SHP77 treated with DMSO at 0.1 percent for 48 hours (cell line): ENCODE measurements around the gene SOAT2.

Source experiments
- DNase-seq: peaks from one replicate; lab custom pipeline; 2025; lab: John Stamatoyannopoulos, UW

The SOAT2 gene

DNA sequence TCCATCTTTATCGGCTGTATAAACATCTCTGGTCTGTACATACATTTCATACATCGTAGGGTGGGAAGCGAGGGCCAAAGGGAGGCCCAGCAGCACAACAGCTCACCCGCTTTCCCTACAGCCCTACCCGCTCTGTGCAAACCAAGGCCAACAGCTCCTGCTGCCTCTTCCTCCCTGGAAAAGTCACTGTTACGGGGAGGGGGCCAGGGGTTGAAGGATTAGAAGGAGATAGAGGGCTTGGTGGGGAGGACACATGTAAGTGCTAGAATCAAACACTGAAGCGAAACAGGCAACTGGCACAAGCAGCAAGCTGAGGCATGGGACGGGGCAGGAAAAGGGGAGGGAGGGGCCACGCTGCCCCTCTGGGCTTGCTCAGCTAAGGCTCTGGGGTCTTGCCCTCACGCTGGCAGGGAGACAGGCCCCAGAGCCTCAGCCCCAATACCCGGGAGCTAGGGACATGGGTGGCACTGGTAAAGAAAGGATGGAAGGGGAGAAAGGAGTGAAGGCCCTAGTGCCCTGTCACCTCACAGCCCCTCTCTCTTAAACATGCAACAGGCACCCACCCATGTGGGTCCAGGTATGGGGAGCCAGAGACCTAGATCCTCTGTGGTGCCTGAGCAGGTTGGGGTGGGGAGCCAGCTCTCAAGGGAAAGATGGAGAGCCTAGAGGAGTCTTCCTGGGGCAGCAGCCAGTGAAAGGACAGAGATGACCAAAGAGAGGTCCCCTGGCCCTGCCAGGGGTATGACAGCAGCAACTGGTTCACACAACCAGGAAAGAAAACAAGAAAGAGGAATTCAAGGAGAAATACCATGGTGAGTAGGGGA lies 38.5 kb upstream of the SOAT2 start:
- DNase-seq, result no peak

DNA sequence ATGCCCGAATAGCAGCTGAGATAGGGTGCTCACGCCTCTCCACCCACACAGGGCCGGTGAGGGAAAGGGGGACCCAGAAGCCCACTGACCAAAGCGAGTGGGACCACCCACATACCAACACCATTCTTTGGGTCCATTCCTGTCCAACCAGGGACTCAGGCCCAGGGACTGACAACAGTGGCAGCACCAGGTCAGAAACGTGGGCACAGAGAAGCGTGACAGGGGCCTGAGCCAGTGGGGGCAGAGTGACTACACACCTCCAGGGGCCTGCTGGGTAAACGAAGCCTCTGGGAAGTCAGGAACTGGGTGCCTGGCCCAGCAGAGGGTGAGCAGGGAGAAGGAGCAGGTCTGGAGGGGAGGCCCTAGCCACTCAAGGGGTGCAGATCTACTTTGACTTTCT lies 37.8 kb upstream of the SOAT2 start:
- DNase-seq, result no peak

DNA sequence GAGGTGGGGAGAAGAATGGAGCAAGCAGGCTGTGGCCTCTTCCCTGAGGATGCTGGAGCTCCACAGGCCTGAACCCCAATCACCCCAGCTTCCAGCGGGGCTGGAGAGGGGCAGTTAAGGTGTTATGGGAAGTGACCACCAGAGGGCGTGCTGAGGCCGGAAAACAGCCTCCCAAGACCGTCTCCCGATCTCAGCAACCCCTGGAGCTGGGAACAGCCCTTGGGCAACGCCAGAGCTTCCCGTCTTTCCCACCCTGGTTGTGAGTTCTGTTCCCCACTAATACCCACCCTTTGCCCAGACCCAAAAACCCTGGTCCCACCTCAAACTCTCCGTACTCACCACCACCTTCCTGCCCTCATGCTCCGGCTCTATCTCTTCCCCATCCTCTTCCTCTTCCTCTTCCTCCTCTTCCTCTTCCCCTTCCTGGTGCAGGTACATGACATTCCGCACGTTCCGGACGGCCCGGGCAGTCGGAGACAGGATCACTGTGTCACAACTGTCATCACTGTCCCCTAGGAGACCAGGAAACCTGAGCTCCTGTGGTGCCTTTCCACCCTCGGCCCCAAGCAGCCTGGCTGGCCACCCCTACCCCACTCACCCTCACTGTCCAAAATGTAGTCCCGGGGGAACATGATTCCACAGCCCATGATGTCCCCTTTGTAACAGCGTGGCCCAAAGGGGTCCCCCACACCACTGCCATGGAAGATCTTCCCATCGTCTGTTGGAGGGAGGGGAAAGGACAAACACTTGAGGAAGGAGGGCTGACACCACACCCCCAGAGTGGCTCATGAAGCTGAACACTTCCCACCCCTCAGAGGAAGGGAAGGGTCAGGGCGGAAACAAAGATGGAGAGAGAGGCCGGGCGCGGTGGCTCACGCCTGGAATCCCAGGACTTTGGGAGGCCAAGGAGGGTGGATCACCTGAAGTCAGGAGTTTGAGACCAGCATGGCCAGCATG lies 37.0 kb upstream of the SOAT2 start:
- DNase-seq, result peak; percentile 48

DNA sequence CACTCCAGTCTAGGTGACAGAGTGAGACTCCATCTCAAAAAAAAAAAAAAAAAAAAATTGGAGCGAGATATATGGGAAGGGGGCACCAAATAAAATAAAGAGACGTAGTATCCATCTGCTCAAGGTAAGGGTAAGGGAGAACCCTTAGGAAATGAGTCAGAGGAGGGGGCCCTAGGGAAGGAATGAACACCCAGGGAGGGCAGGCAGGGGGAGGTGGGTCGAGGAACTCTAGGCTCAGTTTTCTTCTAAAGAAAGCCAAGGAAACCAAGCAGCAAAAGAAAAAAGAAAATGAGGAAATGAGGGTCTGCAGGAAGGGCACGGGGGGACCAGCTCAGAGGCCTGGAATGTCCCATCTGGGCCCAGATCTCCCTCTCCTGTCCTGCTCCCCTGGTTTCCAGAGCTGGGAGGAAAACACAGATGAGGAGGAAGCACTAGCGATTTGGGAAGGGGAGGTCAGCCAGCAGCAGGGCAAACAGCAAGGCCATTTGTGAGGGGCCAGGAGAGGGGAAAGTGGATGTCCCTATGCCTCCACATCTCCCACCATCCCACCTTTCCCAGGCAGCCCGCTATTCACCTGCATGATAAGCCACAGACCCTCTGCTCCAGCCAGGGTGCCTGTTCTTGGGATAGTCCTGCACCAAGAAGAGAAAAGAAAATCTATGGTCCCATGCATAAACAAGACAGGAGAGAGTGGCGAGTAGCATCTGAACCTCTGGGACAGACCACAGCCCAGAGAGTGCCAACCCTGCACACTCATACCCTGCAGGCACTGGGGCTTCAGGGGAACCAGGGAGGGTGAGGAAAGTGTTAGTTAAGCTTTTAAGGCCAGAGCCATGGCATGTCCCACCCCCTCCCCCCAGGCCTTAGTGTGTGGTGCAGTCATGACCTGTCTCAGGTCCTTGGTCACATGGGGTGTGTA lies 36.0 kb upstream of the SOAT2 start:
- no peak for DNase-seq

DNA sequence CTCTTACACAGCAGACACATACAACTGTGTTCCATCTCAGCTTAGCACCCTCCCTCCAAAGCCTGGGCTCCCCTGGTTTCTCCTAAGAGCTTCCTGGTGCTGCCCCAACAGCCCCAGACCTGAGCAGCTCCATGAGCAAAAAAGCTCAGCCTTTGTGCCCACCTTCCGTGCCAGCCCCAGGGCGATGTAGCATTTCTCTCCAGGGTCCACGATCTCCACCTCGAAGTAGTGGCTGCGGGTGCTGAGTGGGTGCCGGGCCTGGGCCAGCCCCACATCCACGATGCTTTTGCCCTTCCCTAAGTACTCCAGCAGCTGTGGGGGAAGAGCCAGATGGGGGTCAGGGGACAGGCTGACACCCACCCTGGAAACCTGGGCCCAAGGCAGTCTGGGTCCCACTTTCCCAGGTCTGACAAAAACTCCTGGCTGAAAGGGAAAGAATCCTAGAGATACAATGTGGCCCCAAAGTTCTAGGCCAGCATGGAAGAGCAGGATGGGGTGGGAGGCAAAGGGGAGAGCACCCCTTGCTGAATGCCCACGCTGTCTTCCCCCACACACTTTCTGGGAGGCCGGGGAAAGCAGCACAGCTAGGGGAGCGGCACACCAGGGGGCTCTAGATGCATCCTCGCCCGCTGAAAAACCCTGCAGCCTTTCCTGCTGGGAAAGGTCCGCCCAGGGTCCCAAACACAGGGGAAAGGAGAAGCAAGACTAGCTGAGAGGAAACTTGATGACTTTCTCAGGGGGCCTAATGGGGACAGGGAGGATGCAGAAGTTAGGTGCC lies 35.1 kb upstream of the SOAT2 start:
- no peak for DNase-seq

DNA sequence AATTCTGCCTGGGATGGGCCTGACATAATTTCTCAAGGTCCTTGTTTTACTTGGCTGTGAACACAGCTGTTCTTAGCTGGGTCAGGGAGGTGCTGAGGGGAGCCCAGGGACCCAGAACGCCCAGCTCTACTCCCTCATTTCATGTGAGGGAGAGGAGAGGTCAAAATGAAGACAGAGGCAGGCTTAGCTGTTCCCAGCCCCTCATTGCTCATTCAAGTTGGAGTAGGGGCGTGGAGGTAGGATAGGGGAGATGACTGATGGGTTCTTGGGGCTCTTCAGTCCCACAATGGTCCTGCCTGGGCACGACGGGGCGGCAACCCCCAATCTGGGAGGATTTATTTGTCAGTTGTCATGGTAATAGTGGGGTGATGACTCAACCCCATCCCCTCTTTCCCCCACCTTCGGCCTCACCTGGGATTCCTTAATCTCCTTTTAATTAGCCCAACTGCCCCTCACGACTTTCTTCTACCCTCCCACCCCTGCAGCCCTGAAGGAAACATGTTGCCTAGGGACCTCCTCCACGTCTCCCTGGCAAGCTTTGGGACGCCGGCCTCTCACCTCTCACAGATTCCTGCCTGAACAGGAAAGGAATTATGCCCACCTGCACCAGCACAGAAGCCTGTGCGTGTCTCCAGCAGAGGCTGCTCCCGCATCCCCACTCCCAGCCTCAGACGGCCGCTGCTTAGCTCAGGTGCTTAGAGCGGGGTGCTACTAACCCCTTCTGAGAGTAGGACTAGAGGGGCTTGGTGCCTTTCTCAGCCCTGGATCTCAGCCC lies 34.3 kb upstream of the SOAT2 start:
- no peak for DNase-seq

DNA sequence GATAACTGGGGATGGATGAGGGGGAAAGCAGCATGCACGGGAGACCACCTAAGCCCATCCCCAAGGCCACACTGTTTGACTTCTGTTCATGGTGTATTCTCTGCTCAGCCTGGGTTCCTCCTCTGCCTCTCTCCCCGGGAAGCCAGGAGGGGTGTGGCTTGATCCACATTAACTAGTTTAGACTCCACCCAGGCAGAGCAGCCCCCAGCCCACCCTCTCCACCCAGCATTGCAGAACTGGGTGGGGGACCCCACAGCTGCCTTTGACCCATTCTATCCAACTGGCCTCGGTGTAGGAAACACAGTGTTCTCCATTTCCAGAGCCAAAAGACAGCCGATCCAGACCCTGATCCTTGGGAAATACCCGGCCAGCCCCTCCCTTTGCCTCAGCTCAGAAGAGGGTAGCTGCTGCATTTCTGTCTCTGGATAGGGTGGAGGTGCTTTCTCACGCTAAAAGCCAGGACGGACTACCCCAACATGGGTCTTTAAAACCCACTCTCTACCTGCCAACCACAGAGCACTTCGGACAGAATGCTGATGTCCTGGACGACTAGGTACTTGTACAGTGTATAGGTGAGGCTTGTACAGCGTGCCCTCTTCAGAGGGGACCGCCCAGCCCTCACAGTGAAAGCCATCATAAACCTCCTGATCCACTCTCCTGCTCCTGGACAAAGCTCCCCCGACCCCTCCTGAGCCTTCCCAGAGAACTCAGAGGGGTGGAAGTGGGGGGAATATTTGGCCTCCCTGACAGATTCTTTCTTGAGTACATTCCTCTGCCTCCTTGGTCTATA lies 33.5 kb upstream of the SOAT2 start:
- no peak for DNase-seq

DNA sequence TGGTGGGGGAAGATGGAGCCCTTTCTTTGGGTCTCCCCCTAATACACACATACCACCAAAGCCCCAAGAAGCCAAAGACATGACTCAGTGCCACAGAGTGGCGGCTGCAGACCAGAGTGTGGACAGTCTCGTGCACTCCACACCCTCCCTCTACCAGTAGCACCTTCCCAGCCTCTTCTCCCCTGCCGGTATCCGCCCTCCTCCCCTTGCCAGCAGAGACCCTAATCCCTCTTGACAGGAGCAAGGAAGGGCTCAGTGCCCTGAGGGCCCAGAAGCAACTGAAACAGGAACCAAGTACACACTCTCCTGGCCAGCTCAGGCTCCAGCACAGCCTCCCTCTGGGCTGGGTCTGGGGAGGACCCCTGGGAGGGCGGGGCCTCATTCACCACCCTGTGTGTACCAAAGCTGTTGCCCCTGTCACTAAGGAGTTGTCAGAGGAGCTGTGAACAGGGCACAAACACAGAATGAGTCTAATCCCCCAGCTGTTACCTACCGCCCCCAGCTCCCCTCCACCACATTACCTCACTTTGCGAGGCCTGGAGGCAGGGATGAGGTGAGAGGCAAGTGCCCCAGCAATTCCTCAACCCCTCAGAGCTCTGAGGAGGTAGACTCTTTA lies 32.3 kb upstream of the SOAT2 start:
- no peak for DNase-seq

DNA sequence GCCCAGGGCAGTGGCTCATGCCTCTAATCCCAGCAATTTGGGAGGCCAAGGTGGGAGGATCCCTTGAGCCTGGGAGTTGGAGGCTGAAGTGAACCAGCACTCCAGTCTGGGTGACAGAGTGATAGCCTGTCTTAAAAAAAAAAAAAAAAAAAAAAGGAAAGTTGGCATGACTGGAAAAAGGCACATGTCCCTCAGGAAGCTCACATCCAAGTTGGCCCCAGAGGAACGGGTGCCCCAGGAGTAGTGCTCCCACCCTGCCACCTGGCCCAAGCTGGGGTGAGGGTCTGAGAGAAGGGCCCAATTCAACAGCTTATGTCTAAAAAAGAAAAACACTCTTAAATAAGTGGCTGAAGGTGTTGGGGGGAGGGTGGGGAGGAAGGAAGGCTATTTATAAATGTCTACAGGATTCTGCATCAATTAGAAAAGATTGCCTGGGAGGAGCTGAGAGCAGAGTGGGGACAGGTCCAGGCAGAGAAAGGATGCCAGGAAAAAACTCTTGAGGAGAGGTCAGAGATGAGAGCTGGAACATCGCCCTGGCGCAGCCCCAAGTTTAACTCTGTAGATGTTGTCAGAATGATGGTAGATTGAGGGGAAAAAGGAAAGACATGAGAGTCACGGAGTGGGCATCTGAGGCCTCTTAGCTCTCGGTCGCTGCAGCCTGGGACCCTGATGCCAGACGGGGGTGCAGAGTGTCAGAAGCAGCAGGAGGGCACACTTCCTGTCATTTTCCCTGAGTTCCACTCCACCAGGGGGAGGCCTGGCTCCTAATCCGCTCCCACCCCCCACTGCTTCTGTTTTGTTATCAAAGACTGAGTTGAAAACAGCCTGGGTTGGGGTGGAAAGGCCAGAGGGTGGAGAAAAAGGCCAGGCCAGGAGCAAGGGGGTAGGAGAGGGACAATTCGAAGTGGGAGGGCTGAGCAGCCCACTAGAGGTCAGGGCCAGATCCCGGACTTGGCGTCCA lies 31.4 kb upstream of the SOAT2 start:
- no peak for DNase-seq

DNA sequence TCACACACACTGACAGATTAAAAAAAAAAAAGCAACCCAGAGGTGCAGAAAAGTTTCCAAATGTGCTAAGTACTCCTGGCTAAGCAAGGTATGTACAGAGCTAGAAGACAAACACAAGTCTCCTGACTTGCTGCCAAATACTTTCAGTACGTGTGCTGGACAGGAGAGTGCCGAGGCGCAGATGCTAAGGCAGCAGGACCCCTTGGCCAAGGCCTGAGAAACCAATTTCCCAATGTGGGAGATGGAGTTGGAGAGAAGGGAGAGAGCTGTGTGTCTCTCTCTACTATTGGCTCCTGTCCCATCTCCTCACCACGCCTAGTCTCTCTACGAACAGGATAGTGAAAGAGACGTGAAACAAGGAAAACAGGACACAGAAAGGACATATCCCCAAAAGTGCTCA lies 29.4 kb upstream of the SOAT2 start:
- no peak for DNase-seq

DNA sequence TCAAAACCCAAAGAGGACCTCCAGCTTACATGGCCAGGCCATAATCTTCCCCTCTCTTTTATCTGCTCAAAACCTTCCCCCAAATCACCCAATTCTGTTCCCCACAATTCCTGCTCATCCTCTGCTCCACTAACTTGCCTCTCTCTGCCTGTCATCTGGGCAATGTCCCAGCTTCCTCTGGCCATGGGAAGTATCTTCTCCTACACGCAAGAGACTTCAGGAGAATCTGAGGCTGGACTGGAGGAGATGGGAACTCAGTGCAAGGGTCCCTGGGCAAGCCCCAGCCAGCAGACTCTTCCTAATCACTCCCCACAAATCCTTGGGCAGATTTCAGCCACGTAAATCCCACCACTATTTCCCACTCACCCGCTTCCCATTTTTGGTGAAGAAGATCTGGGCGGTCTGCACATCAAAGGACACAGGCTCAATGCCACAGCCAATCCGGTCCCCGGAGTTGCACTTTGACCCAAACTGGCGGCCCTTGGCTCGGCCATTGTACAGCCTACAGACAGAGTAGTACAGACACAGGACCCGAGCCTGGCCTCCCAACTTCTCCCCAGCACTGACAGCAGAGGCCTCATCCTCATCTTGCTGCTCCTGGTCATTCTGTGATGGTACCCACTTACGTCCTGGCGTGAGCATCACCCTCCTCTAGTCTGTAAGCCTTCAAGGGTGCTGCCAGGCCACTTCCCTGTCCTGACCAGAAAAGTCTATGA lies 28.8 kb upstream of the SOAT2 start:
- no peak for DNase-seq

DNA sequence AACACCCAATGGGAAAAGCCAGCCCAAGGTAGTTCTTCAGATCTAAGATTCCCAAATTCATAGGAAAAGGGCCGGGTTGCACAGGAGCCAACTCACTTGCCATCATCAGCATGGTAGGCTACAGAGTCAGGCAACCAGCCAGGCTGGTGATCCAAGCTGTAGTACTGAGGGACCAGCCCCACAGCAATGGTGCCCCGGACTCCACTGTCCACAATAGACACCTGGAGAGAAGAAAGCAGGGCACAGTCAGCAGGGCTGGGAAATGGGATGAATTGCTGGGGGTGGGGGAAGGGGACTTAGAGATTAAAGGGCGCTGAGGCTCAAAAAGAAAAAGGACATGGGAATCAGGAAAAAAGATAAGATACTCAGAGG lies 28.3 kb upstream of the SOAT2 start:
- DNase-seq, result no peak

DNA sequence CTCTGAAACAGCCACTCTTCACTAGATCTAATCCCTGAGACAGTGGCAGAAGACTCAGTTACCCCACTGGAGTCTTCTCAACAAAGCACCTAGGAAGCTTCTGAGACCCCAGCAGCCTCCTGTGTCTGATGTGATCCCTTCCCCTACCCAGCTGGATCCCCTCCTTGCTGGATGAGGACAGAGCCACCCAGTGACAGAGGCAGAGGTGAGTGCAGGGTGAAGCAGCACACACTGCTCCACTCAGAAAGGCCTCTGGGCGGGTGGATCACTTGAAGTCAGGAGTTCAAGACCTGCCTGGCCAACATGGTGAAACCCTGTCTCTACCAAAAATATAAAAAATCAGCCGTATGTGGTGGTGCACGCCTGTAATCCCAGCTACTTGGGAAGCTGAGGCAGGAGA lies 26.8 kb upstream of the SOAT2 start:
- DNase-seq, result no peak

DNA sequence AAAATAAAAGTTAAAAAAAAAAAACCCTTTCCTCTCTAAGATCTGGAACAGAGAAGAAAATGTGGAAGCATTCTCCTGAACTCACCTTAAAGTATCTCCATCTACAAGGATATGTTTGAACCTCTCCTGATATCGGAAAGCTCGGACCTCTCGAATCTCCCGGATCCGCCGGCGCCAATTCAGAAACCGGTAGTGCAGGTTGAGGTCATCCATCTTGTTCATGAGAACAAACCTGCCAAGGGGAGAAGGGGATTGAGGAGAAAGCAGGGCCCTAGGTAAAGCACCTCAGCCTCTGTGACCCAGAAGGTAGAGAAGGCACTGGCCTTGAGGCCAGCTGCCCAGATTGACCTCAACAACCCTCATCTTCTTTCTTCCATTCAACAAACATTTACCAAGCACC lies 26.3 kb upstream of the SOAT2 start:
- no peak for DNase-seq

DNA sequence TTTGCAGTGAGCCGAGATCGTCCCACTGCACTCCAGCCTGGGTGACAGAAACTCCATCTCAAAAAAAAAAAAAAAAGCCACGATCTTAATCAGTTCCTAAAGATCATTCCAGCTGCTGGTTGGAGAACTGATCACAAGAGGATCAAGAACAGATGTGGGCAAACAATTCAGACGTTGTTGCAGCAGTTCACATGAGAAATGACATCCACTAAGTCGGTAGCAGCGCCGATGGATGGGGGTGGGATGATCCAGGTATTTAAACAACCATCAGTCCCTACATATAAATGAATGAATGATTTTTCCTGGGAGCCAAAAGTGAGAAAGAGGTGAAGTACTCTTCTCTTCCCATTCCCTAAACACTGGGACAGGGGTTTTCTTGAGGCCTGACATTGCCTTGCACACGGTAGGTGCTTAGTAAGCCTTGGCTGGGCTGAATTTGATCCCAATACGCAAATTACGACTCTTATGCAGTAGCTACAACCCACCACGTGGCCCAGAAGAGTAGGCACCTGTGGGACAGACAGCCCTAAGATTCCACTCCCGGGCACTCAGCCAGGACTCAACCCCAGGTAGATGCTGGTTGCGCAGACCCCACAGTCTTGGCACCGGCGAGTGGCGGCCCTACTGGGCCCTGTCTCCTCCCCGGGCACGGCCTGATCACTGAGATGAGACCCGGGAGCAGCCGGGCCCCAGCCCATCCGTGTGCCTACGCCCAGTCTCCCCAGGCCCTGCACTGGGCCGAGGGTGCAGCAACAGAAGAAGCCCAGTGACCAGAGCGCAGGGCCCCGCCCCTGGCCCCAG lies 24.7 kb upstream of the SOAT2 start:
- DNase-seq, result peak; percentile 45
